HG02798 (cell line): ENCODE data around the gene PPIF.

Experiments used
- ATAC-seq: cut with Tn5 transposase; IDR thresholded peaks from one replicate; pipeline ENCODE4 v1.9.1; 2021; ENCODE audit warnings: mild to moderate bottlenecking; ENCODE audit not compliant: unreplicated experiment, poor library complexity

The PPIF gene

DNA sequence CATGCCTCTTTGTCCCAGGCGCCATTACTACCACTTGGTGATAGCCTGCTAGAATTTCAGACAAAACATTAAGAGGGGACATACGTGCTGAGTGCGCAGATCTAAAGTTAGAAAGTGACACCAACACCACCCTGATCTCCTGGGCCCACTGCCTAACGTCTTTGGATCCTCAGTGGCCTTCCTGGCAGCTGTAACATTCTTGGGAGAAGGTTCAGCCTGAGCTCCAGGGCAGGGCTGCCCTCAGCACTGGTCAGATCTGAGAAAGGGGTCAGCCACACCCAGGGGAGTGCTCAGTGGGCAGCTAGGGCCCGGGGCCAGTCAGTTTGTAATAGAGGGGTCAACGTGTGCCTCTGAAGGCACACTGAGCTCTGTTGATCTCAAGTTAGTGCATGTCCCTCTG is 49.8 kb downstream of the PPIF start:
- no peak for ATAC-seq

- ATAC-seq = no peak
Observed at GRCh38 chr10:79397575-79398303, 50.5 kb downstream of the PPIF start.

DNA sequence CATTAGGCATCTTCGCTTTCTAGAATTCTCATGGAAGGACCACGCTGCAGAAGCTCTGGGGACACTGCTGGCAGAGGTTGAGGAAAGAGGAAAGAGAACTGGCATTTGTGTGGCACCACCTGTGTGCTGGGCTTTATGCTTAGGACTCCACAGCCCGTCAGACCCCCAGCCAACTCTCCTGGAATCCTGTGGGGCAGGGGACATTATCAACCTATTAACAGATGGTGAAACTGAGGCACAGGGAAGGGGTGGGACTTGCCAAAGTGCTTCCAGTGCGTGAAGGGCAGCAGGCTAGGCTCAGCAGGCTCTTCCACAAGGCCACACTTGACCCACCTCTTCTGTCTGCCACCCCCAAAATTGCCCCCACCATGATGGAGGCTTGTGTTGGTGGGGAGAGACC is 51.4 kb downstream of the PPIF start:
- ATAC-seq = no peak

- no peak for ATAC-seq
Observed at GRCh38 chr10:79399223-79399831, 52.1 kb downstream of the PPIF start.

- ATAC-seq = peak; percentile 65
Observed at GRCh38 chr10:79400146-79401004, 53.1 kb downstream of the PPIF start.

DNA sequence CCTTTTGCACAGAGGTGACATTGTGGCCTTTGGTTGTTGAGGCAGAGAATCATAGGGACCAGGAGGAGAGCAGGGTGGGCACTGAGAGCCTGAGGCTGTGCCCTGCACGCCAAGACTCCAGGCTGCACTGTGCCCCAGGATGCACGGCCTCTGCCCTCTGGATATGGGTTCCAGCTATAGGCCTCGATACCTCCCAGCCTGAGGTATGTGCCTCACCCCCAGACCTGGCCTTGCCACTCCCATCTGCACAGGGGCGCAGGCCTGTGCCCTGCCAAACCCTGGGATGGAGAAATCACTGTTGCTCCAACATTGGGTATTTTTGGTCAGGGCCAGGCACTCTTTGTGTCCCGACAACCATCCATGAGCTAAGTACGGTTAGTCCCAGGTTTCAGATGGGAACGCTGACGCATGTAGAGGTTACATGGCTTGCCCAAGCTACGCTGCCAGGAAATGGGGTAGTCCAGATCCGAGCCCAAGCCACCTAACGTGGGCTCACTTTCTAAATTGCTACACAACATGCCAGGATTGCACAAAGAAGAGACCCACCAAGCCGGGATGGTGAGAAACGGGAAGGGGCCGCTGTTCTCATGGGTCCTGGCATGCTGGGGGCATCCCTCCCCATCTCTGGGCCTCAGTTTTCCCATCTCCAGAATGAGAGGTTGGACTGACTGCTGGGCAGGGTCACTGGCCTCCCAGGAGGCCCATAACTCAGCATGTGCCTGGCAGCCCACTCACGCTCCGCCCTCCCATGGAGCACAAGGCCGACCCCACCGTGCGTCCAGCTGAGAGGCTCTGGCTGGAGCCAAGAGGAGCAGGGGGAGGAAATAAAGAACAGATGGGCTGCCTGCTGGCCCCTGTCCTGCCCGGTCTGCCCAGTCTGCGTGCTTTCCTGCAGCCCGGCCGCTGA is 54.0 kb downstream of the PPIF start:
- no peak for ATAC-seq

DNA sequence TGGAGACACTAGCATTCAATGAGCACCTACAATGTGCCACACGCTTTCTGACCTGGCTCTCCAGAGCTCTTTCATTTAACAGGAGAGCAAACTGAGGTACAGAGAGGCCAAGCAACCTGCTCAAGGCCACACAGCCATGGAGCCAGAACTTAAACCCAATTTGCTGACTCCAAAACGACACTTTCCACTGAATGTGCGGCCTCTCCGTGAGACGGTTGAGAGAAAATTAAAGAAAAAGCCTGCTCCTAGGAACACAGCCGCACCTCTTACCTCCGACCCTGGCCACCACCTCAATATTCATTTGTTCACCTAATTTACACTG is 55.3 kb downstream of the PPIF start:
- no peak for ATAC-seq

DNA sequence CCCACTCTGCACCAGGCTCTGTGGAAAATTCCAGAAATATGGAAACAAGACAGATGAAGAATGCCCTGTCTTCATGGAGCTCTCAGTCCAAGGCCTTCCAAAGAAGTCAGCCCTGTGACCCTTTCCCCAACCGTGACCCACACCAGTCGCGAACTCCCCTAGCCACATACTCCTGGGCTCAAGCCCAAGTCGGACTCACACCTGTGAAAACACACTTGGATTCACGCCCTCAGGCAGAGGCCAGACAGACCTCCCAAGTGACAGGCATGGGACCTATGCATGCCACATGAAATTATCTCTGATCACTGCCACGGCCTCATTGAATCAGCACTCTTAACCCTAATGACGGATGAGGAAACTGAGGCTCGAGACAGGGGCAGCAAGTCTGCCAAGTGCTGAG is 55.7 kb downstream of the PPIF start:
- no peak for ATAC-seq

- ATAC-seq = no peak
Observed at GRCh38 chr10:79403441-79404230, 56.4 kb downstream of the PPIF start.

DNA sequence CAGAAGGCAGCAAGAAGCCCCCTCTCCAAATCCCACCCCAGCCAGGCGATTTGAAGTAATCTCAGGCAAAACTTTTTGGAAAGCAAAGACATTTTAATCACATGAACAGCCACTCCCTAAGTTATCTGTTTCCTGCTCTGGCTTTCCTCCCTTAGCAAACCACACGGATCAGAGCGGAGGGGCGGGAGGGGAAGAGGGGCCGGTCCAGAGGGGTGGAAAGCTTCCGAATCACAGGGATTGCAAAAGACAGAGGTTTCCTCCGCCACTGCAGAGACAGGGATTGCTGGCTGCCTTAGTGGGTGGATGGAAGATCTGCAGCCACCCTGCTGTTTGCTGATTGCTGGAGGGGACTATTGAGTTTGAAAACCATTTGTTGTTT is 57.0 kb downstream of the PPIF start:
- ATAC-seq = no peak

- ATAC-seq = no peak
Observed at GRCh38 chr10:79404690-79405131, 57.4 kb downstream of the PPIF start.
